HG03432 (cell line): ENCODE results near the gene PRCD.

ENCODE experiments used
- ATAC-seq: cut with Tn5 transposase; IDR thresholded peaks from one replicate; pipeline ENCODE4 v1.9.1; 2021; ENCODE audit warnings: mild to moderate bottlenecking, moderate library complexity; ENCODE audit not compliant: unreplicated experiment

Gene PRCD

DNA sequence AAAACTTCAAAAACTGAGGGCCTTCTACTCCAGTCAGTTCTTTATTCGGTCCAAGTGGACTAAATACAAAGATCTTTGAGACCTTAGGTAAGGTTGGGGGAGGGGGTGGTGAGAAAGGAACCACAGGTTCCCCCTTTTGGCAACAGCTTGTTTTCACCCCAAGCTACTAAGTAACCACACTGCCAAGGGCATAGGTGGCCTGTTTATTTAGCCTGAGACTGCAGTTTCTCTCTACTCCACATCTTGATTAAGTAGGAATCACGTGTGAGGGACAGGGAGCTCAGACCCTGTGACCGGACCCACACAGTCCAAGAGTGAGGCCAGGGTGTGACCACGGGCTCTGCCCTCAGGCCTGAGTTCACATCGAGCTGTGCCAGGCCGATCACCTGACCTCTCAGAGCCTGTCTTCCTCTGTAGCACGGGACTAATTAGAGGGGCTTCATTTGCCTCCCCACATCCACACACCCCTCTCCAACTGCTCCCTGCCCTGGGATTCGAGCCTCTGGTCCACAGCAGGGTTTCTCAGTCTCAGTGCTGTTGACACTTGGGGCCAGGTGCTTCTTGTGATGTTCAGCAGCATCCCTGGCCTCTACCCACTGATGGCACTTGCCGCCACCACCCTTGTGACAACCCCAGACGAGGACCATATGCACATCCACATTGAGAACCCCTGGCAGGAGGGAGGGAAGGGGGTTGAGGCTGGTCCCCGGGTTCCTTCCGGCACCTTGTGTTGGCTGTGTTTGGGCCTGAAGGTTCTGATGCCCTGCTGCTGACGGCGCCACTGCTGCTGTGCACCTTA lies 28.0 kb downstream of the PRCD start:
- no peak for ATAC-seq

GRCh38 chr17:76568811-76569221 lies 29.0 kb downstream of the PRCD start:
- ATAC-seq: no peak

GRCh38 chr17:76569607-76570279 lies 29.9 kb downstream of the PRCD start:
- no peak for ATAC-seq

GRCh38 chr17:76570457-76570856 lies 30.6 kb downstream of the PRCD start:
- ATAC-seq: no peak

GRCh38 chr17:76570877-76571471 lies 31.1 kb downstream of the PRCD start:
- ATAC-seq: no peak

- ATAC-seq: no peak
Measured at GRCh38 chr17:76572201-76572910, 32.5 kb downstream of the PRCD start.

DNA sequence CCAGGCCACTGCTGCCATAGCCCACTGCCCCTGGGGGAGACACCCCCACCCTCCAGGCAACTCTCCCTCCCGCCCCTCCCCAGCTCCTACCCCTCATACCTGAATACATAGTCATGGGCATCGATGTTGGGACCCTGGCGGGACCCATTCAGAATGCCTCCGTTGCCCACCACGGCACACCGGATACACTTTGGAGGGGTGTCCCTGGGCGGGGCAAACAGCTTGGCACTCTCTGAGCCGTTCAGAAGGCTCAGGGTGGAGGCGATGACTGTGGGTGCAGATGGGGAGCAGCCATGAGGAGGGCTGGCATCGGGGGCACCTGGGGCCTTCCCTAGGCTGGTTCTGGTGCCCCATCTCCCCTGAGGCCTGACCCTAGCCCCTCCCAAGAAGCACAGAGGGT lies 33.3 kb downstream of the PRCD start:
- no peak for ATAC-seq

- ATAC-seq: no peak
Measured at GRCh38 chr17:76574166-76574565, 34.3 kb downstream of the PRCD start.

DNA sequence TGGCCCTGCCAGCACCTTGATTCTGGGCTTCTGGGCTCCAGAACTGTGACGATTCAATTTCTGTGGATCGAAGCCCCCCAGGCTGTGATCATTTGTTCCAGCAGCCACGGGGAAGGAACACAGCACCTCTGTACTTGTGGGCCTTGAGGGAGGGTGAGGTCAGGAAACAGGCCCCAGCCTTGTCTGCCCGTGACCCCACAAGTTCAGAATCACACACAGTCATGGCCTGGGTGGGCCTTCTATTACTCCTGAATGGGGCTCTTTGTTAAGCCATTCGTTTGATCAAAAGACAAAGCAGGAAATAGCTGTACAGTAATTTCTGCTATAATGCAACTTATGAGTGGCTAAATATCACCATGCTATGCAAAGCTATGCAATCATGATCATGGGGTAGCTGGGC lies 35.7 kb downstream of the PRCD start:
- no peak for ATAC-seq

DNA sequence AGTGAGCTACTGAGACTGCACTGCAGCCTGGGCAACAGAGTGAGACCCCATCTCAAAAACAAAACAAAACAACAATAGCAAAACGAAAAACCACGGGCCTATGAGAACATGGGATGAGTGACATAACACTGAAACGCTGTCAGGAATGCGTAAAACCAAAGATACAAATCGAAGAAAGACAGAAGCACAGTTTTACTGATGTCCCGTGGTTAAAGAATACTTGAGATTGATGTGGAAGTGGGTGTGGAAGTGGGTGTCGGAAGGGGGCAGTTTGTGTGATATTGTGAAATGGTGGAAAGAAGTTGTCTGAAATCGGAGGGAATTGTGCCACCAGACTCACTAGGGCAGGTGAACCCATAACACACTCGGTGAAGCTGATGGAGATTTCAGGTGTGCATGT lies 36.3 kb downstream of the PRCD start:
- ATAC-seq: no peak

DNA sequence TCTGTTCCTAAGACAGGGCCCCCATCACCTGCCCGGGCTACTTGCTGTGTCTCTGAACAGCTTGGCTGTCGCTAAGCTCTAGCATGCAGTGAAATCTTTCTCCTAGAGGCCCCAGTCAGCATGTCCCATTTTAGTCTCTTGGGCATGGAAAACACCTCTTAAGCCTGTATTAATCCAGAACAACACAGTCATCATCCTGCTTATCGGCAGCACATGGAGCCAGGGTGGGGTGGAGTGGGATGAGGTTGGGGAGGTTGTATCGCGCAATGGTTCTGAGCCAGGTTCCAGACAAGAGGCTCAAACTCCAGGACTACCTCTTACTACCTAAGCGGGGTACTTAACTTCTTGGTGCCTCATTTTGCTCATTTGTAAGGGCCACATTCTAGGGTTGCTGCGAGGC lies 38.0 kb downstream of the PRCD start:
- no peak for ATAC-seq

- no peak for ATAC-seq
Measured at GRCh38 chr17:76578376-76578775, 38.5 kb downstream of the PRCD start.

GRCh38 chr17:76579281-76579680 lies 39.4 kb downstream of the PRCD start:
- ATAC-seq: no peak

- no peak for ATAC-seq
Measured at GRCh38 chr17:76581515-76581914, 41.7 kb downstream of the PRCD start.

- ATAC-seq: no peak
Measured at GRCh38 chr17:76582660-76583059, 42.8 kb downstream of the PRCD start.

- no peak for ATAC-seq
Measured at GRCh38 chr17:76584427-76585032, 44.7 kb downstream of the PRCD start.

- ATAC-seq: no peak
Measured at GRCh38 chr17:76585033-76585648, 45.3 kb downstream of the PRCD start.

GRCh38 chr17:76585649-76586593 lies 46.1 kb downstream of the PRCD start, which contains the start of gene ST6GALNAC2:
TSS of gene ST6GALNAC2 (minus strand) at chr17:76585860. CDS start at chr17:76585808, 52 bp downstream.
- no peak for ATAC-seq

GRCh38 chr17:76586741-76587487 lies 47.1 kb downstream of the PRCD start:
- ATAC-seq: no peak
